ENCODE results near the gene BCAT1.

GRCh38 chr12:24911271-24911791 is 37.6 kb downstream of the BCAT1 start:
- TF ChIP-seq HDAC2 (IDR thresholded peaks at IDR 0.05; ENCODE audit: borderline replicate concordance in 1 of 2, low read depth in 2 of 2, low read length in 2 of 2) (no peak), POLR2A (IDR thresholded peaks at IDR 0.05; ENCODE audit: control extremely low read depth in 1 of 2, low read depth in 2 of 2, low read length in 2 of 2) (no peak), TAF1 (IDR thresholded peaks at IDR 0.05; ENCODE audit: low read depth, low read length) (no peak), BCL11A (IDR thresholded peaks at IDR 0.05; ENCODE audit: low read depth in 2 of 2, low read length in 2 of 2) (no peak), CTCF (IDR thresholded peaks at IDR 0.05; ENCODE audit: control extremely low read depth in 1 of 3, insufficient read depth in 1 of 3, low read depth in 1 of 3, low read length in 3 of 3) (no peak), POLR2AphosphoS5 (IDR thresholded peaks at IDR 0.05; ENCODE audit: low read depth, low read length) (no peak), JUN (IDR thresholded peaks at IDR 0.05; ENCODE audit: low read depth, low read length) (no peak), PHF8 (conservative IDR thresholded peaks at IDR 0.05; ENCODE audit: low read depth, low read length) (no peak), CREB1 (IDR thresholded peaks at IDR 0.05) (no peak), ATF2 (IDR thresholded peaks at IDR 0.05; ENCODE audit: low read length) (no peak), RNF2 (IDR thresholded peaks at IDR 0.05; ENCODE audit: borderline replicate concordance, low read depth, low read length, missing control alignments, poor library complexity, severe bottlenecking) (no peak), TEAD4 (IDR thresholded peaks at IDR 0.05; ENCODE audit: low read depth, low read length) (no peak), HDAC6 (IDR thresholded peaks at IDR 0.05; ENCODE audit: low read depth, low read length) (no peak), BACH1 (IDR thresholded peaks at IDR 0.05; ENCODE audit: low read length) (no peak)

All from H1 (cell line).